NCI-H748 (cell line): ENCODE measurements around the gene ADARB2.

Source experiments
- DNase-seq: peaks from one replicate; lab custom pipeline; 2025; ENCODE audit not compliant: unreplicated experiment; lab: John Stamatoyannopoulos, UW

Gene ADARB2

GRCh38 chr10:1216574-1217236, 520.6 kb downstream of the ADARB2 start:
- DNase-seq, result no peak

- DNase-seq, result no peak
Observed at GRCh38 chr10:1215862-1216573, 521.3 kb downstream of the ADARB2 start.

GRCh38 chr10:1214882-1215540, 522.3 kb downstream of the ADARB2 start:
- no peak for DNase-seq

- no peak for DNase-seq
Observed at GRCh38 chr10:1214071-1214675, 523.2 kb downstream of the ADARB2 start.

GRCh38 chr10:1213252-1214070, 523.9 kb downstream of the ADARB2 start:
- DNase-seq, result no peak

GRCh38 chr10:1212571-1213141, 524.7 kb downstream of the ADARB2 start:
- DNase-seq, result no peak

GRCh38 chr10:1211844-1212570, 525.3 kb downstream of the ADARB2 start:
- DNase-seq, result no peak

- DNase-seq, result no peak
Observed at GRCh38 chr10:1210667-1211066, 526.7 kb downstream of the ADARB2 start.

GRCh38 chr10:1209355-1209979, 527.9 kb downstream of the ADARB2 start:
- no peak for DNase-seq

- no peak for DNase-seq
Observed at GRCh38 chr10:1208366-1209311, 528.7 kb downstream of the ADARB2 start.

GRCh38 chr10:1206601-1207000, 530.7 kb downstream of the ADARB2 start:
- DNase-seq, result no peak

- DNase-seq, result no peak
Observed at GRCh38 chr10:1206101-1206500, 531.2 kb downstream of the ADARB2 start.

- DNase-seq, result no peak
Observed at GRCh38 chr10:1205450-1206030, 531.8 kb downstream of the ADARB2 start.

GRCh38 chr10:1204434-1205326, 532.6 kb downstream of the ADARB2 start:
- DNase-seq, result no peak

- DNase-seq, result no peak
Observed at GRCh38 chr10:1203704-1204103, 533.6 kb downstream of the ADARB2 start.

GRCh38 chr10:1203216-1203615, 534.1 kb downstream of the ADARB2 start:
- no peak for DNase-seq

GRCh38 chr10:1202343-1202742, 535.0 kb downstream of the ADARB2 start:
- no peak for DNase-seq
